Measurements from ENCODE around the gene FAM181A.

The FAM181A gene

GRCh38 chr14:93950948-93951634 is 23.9 kb downstream of the FAM181A start:
- no peak for DNase-seq (ENCODE audit: low spot score)

DNA sequence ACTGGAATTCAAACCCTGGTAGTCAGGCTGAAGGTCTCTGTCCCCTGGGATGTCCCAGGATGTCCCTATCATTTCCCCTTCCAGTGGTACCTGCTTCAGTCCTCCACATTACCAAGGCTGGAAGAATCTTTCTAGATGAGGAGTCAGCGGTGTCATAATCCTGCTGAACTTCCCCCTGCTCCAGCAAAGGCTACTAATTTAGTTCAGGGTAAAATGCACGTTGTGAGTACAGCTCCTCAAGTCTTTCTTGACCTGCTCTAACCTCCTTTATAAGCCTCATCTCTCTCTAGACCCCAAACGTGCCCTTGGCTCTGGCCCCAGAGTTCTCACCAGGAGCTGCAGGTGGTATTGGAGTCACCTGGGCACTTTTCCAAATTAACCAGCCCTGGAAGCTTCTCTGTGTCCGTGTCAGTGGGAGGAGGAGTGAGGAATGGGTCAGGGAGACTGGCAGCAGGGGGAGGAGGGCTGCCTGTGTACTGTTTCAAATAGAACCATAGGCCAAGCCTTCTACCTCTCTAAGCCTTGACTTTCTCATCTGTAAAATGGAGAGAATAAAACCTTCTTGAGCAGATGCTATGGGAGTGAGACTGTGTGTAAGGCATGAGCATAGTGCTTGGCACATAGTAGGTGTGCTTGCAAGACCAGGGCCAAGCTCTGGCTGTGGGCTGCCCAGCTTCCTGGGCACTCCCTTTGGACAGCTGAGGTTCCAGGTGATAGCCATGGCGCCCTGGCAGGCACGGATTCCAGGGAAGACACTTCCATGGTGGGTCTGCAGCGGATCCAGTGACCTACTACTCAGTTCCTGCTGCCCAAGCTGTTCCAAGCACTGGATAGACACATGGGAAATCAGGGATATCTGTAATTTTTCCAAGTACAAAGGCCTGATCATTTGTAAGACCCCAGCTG is 24.7 kb downstream of the FAM181A start:
- no peak for DNase-seq (ENCODE audit: low spot score)

DNA sequence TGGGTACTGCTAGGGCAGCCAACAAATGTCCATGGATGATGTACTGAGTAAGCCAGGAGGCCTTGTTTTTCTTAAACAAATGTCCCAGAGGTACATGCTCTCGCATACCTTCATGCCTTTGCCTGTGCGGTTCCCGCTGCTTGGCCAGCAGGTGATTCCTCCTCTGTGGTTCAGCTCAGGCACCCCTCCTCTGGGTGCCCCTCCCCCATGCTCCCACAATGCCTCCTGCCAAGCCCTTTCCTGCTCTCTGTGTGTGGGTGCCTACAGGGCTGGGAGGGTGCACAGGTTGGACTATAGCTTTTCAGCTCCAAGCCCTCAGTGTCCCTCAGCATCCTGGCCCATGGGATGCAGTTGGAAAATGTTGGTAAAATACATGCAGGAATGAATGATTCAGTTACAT is 25.7 kb downstream of the FAM181A start:
- DNase-seq (ENCODE audit: low spot score): no peak

GRCh38 chr14:93953263-93953662 is 26.1 kb downstream of the FAM181A start:
- DNase-seq (ENCODE audit: low spot score): no peak

- DNase-seq (ENCODE audit: low spot score): no peak
Observed at GRCh38 chr14:93953739-93954515, 26.8 kb downstream of the FAM181A start.

DNA sequence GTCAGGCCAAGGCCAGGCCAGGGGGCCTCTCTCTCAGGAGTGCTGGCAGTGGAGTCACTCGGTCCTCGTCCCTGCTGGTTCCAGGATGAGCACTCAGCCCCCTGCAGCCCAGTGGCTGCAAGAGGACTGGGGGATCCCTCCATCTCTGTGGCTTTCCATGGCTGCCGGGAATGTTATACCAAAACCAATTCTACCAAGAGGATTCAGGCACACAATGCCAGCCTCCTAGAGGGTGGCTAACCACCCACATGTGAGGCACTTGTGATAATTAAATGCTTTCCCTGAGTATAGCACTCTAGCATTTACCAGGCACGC is 27.3 kb downstream of the FAM181A start:
- DNase-seq (ENCODE audit: low spot score): no peak

DNA sequence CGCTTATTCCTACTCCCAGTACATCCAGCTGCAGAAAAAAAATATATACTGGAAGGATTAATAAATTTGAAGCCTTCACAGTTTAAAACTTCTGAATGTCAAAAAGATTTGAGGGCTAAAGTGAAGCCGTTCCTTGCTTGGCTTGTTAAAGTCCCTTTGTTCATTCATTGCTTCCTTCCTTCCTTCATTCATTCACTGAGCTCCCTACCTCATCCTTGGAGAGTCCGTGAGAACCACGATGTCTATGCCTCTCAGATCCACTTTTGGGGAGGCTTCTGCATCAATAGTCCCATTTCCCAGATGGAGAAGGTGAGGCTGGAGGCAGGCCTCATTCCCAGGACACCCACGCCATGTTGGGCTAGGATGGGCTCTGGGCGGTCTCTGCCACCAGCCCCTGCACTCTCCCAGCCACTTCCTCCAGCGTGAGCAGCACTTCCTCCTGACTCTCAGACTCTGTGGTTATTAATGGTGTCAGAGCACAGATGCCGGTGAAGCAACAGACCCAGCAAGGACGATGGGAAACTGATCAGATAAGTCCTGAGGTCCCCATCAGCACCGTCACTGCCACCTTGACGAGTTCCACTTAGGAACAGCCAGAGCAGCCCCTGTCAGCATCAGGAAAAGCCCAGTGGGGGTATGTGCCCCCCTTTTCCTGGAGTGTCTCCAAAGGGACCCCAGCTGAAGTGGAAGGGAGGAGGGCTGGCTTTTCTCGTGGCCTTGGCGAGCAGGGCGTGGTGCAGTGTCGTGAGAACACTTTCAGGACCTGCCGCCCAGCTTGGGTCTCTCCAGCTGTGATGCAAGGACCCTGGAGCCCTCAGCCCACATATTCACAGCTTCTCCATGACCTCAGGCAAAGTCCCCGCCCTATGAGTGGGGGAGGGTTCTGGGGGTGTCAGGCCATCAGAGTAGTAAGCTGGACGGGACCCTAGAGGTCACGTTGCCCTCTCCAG is 28.0 kb downstream of the FAM181A start:
- DNase-seq (ENCODE audit: low spot score): no peak

GRCh38 chr14:93955850-93956481 is 28.8 kb downstream of the FAM181A start:
- DNase-seq (ENCODE audit: low spot score): no peak

DNA sequence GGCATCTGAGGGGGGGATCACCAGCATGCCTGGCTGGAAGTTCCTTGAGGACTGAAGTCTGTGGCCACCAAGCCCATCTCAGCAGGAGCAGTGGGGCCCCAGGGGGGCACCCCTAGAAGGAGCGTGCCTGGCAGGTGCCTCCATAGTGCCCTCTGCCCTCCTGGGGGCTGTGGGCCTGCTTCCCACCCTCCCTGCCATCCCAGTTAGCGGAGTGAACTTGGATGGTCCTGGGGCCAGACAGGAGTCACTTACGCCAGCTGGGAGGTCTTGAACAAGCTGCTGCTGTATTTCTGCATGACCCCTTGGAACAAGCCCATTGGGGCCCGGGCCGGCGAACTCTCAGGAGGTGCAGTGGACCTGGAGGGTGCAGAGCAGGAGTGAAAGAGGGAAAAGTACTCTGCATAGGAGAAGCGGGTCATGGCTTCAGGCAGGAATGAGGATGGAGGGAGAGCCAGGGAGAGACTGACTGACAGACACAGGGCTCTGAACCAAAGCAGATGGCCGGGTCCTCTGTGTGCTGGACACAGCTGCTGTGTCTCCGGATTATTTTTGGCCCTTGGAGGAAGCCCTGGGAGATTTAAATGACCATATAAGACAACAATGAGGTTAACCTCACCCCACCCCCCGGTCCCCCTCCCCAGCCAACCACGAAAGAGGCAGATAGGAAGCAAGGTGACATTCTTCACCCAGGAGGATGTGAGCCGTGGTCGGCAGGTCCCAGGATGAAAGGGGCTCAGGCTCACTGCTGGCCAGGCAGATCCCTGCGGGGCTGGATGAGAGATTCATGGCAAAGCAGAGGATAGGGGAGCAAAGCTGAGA is 29.6 kb downstream of the FAM181A start:
- DNase-seq (ENCODE audit: low spot score): no peak

DNA sequence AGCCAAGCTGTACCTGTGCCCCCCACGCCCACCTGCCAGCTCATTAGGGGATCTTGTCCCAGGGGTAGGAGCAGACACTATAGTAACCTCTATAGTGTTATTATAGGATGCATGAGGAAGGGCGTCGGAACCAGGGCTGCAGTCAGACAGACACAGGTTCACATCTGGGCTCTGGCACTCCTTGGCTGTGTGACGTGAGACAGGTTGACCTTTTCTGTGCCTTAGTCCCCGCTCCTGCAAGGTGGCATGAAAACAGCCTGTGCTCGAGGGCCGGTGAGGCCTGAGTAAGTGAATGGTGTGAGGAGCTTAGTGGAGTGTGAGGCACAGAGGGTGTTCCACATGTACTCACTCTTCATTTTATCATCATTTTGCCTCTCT is 30.2 kb downstream of the FAM181A start:
- DNase-seq (ENCODE audit: low spot score): no peak

- no peak for DNase-seq (ENCODE audit: low spot score)
Observed at GRCh38 chr14:93957751-93958566, 30.8 kb downstream of the FAM181A start.

DNA sequence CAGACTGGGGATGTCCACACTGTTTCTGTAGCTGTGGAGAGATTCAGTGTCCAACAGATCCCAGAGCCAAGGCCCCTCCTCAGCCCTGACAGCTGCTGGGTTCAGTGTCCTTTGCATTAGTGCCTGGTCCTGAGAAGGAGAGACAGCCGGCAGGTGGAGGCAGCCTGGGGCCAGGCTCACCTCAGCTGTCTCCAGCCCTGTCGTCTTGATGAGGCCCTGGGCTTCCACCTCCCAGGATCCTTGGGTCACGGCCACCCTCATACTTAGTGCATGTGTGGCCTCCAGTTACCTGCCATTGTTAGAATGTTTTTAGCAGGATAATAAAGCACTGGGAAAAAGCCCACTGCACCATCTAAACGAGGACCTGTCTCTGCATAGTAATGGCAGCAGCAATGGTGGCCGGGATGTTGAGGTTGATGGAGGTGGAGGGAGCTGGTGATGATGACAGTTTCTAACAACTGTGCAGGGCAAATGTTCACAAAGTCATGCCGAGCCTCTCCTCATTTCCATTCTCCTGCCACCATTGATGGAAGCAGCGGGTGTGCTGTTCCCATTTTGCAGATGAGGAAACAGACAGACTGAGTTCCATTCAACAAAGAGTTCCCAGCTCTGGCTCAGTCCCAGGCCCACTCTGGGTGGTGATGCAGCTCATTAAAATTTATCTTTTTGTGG is 31.6 kb downstream of the FAM181A start:
- DNase-seq (ENCODE audit: low spot score): no peak

GRCh38 chr14:93959239-93960107 is 32.3 kb downstream of the FAM181A start:
- DNase-seq (ENCODE audit: low spot score): peak; percentile 78

DNA sequence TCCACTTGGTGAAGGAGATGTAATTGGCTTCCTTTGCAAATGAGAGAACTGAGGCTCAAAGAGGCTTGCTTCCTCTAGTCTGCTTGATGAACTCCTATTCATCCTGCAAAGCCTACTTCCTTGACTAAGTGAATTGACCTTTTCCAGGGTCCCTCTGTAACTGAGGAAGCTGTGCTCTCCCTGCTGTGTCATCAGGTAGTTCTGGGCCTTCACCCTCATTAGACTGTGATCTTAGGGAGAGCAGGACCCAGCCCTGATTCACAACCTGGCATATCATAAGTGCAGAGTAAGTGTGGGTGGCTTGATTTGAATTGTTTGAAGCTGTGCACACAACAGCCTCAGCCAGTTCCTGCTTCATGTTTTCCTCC is 32.9 kb downstream of the FAM181A start:
- DNase-seq (ENCODE audit: low spot score): no peak

GRCh38 chr14:93960774-93961438 is 33.8 kb downstream of the FAM181A start:
- DNase-seq (ENCODE audit: low spot score): no peak

DNA sequence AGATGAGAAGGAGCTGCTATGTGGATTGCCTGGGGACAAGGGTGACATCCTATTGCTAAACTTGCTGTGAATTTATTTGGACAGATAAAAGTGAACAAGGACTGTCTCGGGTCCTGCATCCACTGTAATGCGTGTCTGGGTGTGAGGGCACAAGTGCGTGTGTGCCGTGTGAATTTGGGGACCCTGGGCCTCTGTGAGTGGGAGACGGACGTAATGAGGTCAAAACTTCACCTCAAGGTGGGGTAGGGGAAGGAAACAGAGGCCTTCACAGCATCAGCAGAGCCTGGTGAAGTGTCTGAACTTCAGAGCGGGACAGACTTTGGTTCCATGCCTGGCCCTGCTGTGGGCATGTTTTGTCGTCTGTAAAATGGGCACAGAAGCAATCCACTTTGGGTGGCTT is 34.5 kb downstream of the FAM181A start:
- DNase-seq (ENCODE audit: low spot score): no peak

All from HuH-7.5 (cell line).